PC-3 (cell line): Measurements from ENCODE around the gene NOXA1.

ENCODE experiments used
- CTCF ChIP-seq: fragments of 300-600 bp; sonication (generic); conservative IDR thresholded peaks from 2 replicates; pipeline ENCODE4 v1.5.1; 2017; ENCODE audit warnings: antibody characterized with exemption, low read depth, mild to moderate bottlenecking, low read length
- EZH2 ChIP-seq: fragments of 300-600 bp; sonication (generic); IDR thresholded peaks from one replicate; pipeline ENCODE4 v1.6.1; 2017; ENCODE audit warnings: antibody characterized with exemption, mild to moderate bottlenecking, low read length; ENCODE audit not compliant: unreplicated experiment
- EZH2phosphoT487 ChIP-seq: fragments of 300-600 bp; sonication (generic); IDR thresholded peaks from 2 replicates; pipeline ENCODE4 v1.6.1; 2018; ENCODE audit warnings: mild to moderate bottlenecking, antibody characterized with exemption, low read length, borderline replicate concordance

- TF ChIP-seq CTCF (no peak), EZH2phosphoT487 (no peak), EZH2 (no peak)
Observed at GRCh38 chr9:137449931-137450538, 26.8 kb downstream of the NOXA1 start.
